COLO668 (cell line): ENCODE data around the gene SLC25A17.

Experiments
- DNase-seq: peaks from one replicate; lab custom pipeline; 2025; ENCODE audit not compliant: unreplicated experiment; lab: John Stamatoyannopoulos, UW

Gene SLC25A17

GRCh38 chr22:40758390-40758789, 60.8 kb downstream of the SLC25A17 start:
- DNase-seq = no peak

DNA sequence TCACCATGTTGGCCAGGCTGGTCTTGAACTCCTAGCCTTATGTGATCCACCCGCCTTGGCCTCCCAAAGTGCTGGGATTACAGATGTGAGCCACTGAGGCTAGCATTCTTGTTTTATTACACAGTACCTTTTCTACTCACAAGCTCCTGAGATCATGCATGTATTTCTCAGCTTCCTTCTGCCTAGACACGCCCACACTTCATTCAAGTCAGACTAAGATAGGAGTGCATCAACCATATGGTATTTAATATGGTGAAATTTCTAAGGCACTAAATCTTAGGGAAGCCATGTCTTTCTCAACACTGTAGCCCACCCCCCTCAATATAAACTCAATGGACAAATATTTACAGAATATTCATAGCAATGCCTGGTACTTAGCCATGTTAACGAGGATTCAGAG, 62.1 kb downstream of the SLC25A17 start:
- no peak for DNase-seq

GRCh38 chr22:40753114-40753513, 66.0 kb downstream of the SLC25A17 start:
- no peak for DNase-seq

GRCh38 chr22:40751250-40751649, 67.9 kb downstream of the SLC25A17 start:
- DNase-seq = no peak

DNA sequence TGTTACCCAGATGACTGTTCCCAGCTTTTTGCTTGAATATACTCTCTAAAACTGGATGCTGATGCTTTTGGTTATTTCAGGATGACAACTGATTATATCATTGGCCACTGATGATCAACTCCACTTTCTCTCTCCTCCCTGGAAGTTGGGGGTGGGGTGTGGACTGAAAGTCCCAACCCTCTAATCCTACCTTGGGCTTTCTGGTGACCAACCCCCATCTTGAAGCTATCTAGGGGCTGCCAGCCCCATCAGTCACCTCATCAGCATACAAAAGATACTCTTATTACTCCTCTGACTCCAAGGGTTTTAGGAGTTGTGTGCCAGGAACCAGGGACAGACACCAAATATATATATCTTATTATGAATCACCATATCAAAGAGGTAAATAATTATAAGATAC, 69.3 kb downstream of the SLC25A17 start:
- DNase-seq = no peak

- DNase-seq = no peak
These were observed 70.5 kb downstream of the SLC25A17 start for GRCh38 chr22:40748388-40749355.

DNA sequence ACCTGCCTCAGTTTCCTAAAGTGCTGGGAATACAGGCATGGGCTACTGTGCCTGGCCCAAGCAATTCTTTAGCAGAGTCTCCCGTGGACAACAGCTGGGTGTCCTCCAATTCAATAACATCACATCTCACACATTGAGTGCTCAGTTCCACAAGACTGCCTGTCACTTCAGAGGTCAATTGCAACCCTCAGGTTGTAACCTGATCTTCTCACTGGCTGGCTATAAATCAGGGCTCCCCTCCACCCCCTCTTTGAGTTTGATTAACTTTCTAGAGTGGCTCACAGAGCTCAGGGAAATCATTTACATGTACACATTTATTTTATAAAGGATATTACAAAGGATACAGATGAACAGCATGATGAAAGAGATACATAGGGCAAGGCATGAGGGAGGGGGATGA, 71.8 kb downstream of the SLC25A17 start:
- peak; percentile 9 for DNase-seq

DNA sequence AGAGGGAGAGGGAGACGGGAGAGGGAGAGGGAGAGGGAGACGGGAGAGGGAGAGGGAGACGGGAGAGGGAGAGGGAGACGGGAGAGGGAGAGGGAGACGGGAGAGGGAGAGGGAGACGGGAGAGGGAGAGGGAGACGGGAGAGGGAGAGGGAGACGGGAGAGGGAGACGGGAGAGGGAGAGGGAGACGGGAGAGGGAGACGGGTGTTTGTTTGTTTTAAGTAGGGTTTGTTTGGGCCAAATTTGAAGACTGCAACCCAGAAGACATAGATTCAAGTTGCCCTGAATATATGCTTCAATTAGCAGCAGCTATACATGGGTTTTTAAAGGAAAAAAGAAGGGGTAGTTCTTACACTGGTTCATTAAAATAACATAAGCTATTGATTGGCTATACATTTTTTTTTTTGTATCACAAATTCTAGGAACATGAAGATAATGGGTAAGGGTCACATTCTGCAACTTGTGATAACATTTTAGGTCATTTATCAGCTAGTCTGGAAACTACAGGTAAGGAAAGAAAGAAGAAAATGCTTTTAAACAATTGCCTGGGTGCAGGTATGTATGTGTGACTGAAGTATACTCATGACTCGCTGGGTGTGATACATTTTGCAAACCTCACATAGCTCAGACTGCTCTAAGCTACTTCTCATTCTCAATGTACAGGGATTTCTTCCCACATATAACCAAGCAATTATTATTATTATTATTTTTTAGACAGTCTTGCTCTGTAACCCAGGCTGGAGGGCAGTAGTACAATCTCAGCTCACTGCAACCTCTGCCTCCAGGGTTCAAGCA, 72.5 kb downstream of the SLC25A17 start:
- DNase-seq = no peak

DNA sequence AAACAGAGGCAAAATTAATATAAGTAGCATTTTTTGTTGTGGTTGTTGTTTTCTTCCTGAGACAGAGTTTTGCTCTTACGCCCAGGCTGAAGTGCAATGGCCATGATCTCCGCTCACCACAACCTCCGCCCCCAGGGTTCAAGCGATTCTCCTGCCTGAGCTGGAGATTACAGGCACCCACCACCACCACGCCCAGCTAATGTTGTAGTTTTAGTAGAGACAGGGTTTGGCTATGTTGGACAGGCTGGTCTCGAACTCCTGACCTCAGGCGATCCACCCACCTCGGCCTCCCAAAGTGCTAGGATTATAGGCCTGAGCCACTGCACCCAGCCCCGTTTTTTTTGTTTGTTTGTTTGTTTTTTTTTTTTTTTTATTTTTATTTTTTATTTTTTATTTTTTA, 75.4 kb downstream of the SLC25A17 start:
- no peak for DNase-seq

DNA sequence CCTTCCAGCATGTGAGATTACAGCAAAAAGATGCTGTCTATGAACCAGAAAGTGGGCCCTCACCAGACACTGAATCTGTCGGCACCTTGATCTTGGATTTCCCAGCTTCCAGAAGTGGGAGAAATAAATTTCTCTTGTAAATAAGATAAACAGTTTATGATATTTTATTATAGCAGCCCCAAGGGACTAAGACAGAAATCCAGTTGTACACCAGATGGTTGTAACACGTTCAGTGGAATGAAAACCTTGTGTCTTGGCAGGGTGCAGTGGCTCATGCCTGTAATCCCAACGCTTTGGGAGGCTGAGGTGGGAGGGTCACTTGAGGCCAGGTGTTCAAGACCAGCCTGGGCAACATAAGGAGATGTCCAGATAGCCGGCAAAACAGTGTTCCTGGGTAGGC, 78.0 kb downstream of the SLC25A17 start:
- no peak for DNase-seq

GRCh38 chr22:40739721-40740120, 79.4 kb downstream of the SLC25A17 start:
- no peak for DNase-seq

DNA sequence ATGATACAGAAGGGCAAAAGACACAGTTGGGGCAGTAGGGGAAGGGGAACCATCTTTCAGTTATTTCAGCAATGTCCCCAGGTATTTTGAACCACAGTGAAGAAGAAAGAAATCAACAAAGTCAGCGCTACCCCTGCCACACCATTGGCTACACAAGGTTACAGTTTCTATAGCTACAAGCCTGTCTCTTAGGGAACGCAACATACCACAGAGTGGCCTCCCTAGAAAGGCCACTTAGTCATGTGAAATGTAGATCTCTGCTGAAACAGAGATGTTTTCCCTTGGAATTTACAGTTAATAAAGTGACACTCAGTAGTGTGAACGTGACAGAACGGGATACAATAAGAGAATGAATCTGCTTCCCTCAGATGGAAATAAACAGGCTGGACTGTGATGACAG, 85.2 kb downstream of the SLC25A17 start:
- DNase-seq = no peak

DNA sequence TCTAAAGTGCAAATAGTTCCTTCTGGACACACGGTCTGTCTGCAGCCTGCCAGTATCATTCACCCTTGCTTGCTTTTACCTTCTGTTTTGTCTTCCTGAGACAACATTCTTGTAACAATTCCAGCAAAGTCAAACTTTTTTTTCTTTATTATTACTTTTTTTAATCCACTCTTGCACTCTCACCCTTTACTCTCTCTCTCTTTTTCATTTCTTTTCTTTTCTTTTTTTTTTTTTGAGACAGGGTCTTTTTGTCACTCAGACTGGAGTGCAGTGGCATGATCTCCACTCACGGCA, 86.2 kb downstream of the SLC25A17 start:
- DNase-seq = no peak

DNA sequence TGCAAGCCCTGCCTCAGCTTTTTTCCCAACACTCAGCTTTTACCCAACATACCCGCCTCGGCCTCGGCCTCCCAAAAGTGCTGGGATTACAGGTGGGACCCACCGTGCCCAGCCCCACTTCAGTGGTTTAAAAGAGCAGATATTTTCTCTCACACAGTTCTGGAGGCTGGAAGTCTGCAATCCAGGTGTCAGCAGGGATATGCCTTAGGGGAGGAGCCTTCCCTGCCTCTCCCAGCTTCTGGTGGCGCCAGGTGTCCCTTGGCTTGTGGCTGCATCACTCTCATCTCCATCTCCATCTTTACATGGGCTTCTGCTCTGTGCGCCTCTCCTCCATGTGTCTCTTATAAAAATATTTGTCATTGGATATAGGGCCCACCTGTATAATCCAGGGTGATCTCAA, 89.9 kb downstream of the SLC25A17 start:
- DNase-seq = no peak

DNA sequence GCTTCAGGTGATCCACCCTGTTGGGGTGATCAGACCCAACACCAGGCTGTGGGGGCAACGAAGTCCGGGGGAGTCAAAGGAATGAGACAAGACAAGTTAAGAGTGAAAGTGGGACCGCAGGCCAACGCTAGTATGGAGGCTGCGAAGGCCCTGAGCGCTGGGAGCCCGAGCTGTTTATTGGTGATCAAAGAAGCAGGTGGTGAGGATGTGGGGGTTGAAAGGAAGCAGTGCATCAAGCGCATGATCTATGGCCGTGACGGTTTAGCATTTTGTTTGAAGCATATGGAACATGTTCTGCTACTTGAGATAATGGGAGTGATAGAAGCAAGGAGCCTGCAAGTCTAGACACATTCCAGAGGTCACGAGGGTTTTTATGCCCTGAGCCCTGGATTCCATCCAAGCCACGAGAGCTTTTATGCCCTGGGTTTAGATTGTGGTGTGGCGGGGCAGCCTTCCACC, 90.4 kb downstream of the SLC25A17 start:
- DNase-seq = peak; percentile 75

DNA sequence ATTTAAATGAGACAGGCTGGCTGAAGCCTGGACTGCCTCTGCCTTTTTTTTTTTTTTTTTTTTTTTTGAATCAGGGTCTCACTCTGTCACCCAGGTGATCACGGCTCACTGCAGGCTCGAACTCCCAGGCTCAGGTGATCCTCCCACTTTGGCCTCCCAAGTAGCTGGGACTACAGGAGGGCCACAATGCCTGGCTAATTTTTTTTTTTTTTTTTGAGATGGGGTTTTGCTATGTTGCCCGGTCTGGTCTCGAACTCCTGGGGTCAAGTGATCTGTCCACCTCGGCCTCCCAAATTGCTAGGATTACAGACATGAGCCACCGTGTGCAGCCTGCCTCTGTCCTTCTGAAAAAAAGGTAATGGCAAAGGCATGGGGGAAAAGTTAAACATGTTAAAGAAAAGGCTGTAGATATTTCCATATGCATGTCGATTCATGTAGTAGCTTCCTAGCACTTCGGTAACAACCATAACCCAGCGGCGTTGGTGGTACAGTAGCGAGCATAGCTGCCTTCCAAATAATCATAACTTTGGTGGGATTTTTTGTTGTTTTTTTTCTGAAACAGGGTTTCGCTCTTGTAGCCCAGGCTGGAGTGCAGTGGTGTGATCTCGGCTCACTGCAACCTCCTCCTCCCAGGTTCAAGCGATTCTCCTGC, 91.1 kb downstream of the SLC25A17 start:
- DNase-seq = no peak

DNA sequence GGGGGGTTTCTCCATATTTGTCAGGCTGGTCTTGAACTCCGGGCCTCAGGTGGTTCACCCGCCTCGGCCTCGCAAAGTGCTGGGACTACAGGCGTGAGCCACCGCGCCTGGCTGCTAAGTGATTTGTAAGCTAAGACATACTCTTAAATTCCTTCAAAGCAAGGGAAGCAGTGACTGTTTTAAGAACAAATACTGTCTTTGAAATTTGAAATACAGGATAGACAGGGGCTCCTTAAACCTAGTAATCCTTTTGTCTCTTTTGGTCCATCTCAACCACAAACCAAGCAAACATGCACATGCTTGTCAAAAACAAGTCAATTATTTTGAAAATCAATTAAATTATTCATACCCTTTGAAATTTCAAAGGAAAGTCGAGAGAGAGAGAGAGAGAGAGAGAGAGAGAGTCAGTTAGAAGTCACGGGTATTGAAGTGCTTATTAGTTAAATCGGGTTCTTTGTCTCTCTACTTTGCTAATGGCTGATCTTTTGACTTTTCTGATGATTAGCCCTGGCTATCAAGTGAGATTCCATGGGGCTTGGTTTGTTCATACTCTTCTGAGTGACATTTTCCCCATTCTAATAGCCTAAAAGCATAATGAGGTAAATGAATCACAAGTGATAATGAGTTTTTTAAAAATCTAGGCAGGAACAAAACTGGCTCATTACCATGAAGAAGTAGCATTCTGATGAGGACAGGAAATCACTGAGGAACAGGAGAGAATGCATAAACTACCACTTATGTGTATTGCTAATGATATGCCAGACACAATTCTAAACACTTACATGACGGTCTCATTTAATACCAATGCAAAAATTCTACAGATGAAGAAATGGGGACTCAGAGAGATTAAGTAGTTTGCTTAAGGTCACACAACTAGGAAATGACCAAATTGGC, 91.8 kb downstream of the SLC25A17 start:
- DNase-seq = no peak

DNA sequence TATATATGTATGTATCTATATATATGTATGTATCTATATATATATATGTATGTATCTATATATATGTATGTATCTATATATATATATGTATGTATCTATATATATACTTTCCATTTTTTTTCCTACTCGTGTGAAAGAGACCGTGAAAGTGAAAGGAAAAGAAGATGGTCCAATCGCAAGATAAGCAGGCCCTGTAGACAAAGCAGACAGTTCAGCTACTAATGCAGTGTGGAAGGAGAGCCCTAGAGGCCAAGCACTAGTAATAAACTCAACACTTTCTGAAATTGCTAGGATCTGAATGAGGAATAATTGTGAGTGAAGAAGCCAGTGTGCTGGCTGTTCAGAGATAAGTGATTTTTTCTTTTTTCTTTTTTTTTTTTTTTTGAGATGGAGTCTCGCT, 92.6 kb downstream of the SLC25A17 start:
- DNase-seq = no peak

- no peak for DNase-seq
These were observed 95.7 kb downstream of the SLC25A17 start for GRCh38 chr22:40723396-40723933.

DNA sequence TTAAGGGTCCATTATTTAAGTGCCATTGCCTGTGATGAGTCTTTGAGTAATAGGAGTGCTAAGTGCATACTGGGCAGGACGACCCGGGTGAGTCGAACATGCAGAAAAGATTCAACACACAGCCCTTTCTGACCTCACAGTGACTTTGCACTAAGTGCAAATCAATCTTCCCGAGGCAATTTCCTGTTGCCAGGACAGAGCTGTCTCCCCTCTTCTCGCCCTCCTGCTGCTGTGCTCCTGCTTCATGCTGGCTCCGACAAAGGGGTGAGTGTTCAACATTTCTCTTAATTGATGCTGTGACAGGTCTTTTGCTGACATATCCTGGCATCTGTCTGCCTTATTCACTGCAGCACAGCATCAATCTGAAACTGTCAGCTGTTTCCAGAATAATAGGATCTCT, 97.9 kb downstream of the SLC25A17 start:
- peak; percentile 59 for DNase-seq
